T-helper 2 cell treated with Interferon-gamma antibody and Interleukin-4, amounts not matched to agents 100 ng/mL and 5 ng/mL, for 36 hours (primary cell): ENCODE data around the gene LIX1L. TPM values are rescaled to one million over a fixed set of nuclear protein-coding genes. Genes with fewer than 3 reads are reported as not detected.
"Not testable (repeated sequence)": the region's sequence is repeated elsewhere in the genome, so short reads cannot be mapped to it uniquely, and the experiment has no call there.

Experiments
- intact Hi-C: fragments of 100-400 bp; cut with micrococcal nuclease; formaldehyde crosslinking; loops from one replicate; pipeline ENCODE4 v1.15.1; 2023
- total RNA-seq: library from RNA; stranded (reverse); gene quantifications from 2 replicates; pipeline ENCODE4 v1.2.3, GENCODE V29; 2022

The LIX1L gene
- total RNA-seq, 1 donor from 2014 or later: 39.3 TPM

GRCh38 chr1:145944532-145944931, 13.3 kb downstream of the LIX1L start:
- intact Hi-C loops: no loop called here

DNA sequence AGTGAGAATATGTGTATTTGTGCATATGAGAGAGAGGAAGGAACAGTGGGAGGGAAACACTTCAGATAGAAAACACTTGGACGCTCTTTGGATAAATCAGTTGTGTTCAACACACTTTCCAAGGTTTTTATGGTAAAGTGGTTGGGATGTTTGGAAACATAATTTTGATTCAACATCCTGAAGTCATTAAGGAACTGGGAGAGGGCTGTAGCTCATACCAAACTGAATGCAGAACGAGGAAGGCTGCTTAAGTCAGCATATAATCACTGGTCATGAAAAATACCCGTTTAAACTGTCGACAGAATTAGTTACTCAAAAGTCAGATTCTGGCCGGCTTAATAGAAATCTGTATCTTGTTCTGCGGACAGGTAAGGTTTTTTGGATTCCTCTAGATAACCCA, 14.9 kb downstream of the LIX1L start:
- intact Hi-C loops: no loop called here

DNA sequence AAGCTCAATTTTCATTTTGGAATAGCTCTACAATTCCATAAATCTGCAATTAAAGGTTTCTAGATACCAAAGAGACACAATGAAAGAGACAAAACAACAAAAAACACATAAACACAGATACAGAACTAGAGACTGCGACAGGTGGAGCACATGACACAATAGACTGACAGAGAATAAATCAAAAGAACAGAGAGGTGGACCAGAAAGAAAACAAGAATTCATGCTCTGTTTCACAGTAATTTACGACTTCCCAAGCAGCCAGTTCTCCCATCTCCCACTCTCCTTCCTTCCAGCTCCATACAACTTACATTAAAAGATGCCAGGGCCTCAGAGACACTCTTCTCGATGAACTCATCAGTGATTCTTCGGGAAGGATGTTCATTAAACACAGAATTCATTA, 15.4 kb downstream of the LIX1L start:
- intact Hi-C loops: no loop called here

GRCh38 chr1:145937436-145937835, 20.4 kb downstream of the LIX1L start:
- intact Hi-C loops: no loop called here

- intact Hi-C loops: no loop called here
These were observed 21.6 kb downstream of the LIX1L start for GRCh38 chr1:145936247-145936646.

GRCh38 chr1:145935708-145936107, 22.1 kb downstream of the LIX1L start:
- intact Hi-C loops: no loop called here

GRCh38 chr1:145932522-145933009, 25.3 kb downstream of the LIX1L start:
- intact Hi-C loops: not testable (repeated sequence)

- intact Hi-C loops: loop anchor here (1.0 to 2.0 kb wide), 6 partner anchors 10 to 109 kb away; partner anchors contain the start of genes ANKRD34A, LIX1L, PEX11B and PIAS3
These were observed 29.7 kb downstream of the LIX1L start for GRCh38 chr1:145927916-145928643.

- intact Hi-C loops: loop anchor here (1.0 to 2.0 kb wide), 6 partner anchors 9 to 110 kb away; partner anchors contain the start of genes ANKRD34A, LIX1L, PEX11B and PIAS3
These were observed 30.5 kb downstream of the LIX1L start, which contains the start of gene RBM8A for GRCh38 chr1:145927063-145927886. TSS of gene RBM8A (minus strand) at chr1:145927484. CDS start at chr1:145927426, 58 bp downstream.

DNA sequence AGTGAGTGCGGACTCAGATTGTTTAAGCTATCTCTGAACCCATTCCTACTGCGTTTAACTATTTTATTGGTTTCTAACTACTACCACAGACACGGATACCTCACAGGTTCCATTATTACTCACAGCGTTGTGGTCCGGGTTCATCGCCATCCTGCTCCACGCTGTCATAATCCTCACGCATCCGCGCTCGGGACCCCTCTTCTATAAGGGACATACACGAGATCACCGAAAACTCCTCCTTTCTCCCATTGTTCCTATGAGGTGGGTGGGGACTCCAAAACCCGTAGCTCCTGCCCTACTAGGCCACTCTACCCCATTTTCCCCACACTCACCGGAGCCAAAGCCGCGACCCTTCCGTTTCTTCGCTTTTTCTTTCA, 31.1 kb downstream of the LIX1L start:
- intact Hi-C loops: loop anchor here (1.0 to 2.0 kb wide), 6 partner anchors 8 to 111 kb away; partner anchors contain the start of genes ANKRD34A, LIX1L, PEX11B and PIAS3

- intact Hi-C loops: no loop called here
These were observed 35.6 kb downstream of the LIX1L start for GRCh38 chr1:145922266-145922665.

GRCh38 chr1:145920297-145920696, 37.5 kb downstream of the LIX1L start:
- intact Hi-C loops: not testable (repeated sequence)

DNA sequence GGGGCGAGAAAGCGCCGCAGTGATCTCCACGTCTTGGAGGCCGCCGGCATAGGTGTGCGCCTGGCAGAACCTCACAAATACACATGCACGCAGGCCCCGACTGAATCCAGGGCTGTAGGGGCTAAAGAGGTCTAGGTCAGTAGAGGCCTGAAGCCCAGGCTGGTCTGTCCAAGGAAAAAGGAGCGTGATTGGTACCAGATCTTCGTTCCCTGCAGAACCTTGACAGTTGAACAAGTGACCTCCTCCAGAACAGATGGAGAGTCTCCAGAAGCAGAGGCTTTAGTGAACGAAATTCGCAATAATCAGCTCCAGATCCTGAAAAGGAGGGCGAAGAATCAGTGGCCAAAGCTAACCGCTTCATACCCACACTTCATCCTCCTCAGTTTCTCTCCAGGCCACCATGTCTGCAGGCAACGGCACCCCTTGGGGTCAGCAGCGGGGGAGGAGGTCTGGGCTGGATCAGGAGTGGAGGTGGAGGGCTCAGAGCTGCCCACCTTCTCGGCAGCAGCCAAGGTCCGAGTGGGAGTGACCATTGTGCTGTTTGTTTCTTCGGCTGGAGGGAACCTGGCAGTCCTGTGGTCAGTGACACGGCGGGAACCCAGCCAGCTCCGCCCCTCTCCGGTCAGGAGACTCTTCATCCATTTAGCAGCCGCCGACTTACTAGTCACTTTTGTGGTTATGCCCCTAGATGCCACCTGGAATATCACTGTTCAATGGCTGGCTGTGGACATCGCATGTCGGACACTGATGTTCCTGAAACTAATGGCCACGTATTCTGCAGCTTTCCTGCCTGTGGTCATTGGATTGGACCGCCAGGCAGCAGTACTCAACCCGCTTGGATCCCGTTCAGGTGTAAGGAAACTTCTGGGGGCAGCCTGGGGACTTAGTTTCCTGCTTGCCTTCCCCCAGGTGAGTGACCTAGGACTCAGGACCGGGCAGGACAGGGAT, 38.6 kb downstream of the LIX1L start:
- intact Hi-C loops: loop anchor here (1.0 to 2.0 kb wide), 5 partner anchors 8 to 78 kb away; partner anchors contain the start of genes ANKRD35, PIAS3, RBM8A and TXNIP

DNA sequence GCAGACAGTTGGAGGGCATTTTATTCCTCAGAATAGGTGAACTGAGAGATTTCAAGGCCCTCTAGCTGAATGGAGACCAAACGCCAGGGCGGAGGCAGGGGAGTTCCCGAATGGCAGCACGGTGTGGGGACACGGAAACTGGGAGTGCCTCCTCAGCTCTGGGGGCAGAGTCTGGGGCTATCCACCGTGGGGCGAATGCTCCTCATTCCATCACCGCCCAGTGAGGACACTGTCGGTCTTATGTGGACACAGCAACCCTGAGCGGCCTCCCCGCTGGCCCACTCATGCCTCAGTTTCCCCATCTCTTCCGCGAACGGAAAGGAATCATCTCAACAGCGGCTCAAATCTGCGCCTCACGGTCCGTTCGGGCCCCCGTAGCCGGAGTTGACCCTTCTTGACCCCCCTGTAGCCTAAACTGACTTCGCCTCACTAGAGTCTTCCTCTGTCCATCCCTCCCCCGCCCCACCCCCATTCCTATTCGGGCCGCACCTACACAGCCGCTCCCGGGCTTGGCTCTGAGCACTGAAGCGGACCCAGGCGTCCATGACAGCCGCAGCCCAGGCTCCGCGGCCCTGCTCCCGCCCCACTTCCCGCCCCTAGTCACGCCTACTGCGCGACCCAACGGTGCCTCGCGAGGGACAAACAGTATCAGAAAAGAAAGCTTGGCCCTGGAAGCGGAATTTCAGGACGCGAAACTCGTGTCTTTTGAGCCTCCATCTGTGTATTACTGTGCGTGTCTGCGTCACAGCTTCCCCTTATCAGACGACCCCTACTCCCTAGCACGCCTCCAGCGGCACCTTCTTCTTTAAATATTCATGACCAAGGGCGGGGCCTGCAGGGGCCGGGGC, 39.4 kb downstream of the LIX1L start, which contains the start of gene PEX11B:
Gene PEX11B (minus strand): TSS at position 574 of the 848 bp plus-strand sequence. CDS start 29 bp downstream, at position 545.
- intact Hi-C loops: loop anchor here (1.0 to 2.0 kb wide), 5 partner anchors 9 to 78 kb away; partner anchors contain the start of genes ANKRD35, PIAS3, RBM8A and TXNIP

DNA sequence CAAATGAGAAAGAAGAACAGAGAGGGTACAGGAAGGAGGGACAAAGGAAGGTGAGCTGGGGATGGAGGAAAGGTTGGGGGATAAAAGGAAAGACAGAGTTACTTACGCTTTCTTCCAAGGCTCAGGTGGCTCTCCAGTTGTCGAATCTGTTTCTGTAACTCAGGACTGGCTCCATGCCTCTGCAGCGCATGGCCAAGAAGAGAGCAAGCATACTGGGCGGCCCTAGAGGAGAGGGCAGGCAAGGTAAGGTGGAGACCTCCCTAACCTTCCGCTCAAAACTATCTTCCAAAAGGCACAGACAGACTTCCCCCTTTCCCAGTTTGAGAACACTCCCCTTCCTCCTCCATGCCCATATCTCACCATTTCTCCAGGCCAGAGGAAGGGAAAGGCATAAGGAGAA, 40.2 kb downstream of the LIX1L start:
- intact Hi-C loops: no loop called here

- intact Hi-C loops: no loop called here
These were observed 41.1 kb downstream of the LIX1L start for GRCh38 chr1:145916745-145917144.

- intact Hi-C loops: no loop called here
These were observed 45.6 kb downstream of the LIX1L start for GRCh38 chr1:145912128-145912641.

DNA sequence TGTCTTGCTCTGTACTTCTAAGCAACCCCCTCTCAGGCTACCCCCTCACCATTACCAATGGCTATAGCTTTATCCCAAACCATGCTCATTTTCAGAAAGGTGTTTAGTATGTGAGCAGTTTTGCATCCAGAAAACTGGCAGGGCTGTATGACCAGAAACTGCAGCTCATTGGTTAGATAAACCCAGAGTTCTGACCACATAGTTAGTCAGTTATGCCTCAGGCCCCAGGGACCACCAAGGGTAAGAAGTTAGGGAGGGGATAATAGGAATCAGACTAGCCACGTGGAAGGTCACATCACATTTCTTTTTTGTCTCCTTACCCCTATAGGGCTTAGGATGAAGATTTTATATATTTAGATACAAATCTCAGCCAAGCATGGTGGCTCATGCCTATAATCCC, 49.2 kb downstream of the LIX1L start:
- intact Hi-C loops: no loop called here
